Measurements from ENCODE around the gene MYOZ3.

DNA sequence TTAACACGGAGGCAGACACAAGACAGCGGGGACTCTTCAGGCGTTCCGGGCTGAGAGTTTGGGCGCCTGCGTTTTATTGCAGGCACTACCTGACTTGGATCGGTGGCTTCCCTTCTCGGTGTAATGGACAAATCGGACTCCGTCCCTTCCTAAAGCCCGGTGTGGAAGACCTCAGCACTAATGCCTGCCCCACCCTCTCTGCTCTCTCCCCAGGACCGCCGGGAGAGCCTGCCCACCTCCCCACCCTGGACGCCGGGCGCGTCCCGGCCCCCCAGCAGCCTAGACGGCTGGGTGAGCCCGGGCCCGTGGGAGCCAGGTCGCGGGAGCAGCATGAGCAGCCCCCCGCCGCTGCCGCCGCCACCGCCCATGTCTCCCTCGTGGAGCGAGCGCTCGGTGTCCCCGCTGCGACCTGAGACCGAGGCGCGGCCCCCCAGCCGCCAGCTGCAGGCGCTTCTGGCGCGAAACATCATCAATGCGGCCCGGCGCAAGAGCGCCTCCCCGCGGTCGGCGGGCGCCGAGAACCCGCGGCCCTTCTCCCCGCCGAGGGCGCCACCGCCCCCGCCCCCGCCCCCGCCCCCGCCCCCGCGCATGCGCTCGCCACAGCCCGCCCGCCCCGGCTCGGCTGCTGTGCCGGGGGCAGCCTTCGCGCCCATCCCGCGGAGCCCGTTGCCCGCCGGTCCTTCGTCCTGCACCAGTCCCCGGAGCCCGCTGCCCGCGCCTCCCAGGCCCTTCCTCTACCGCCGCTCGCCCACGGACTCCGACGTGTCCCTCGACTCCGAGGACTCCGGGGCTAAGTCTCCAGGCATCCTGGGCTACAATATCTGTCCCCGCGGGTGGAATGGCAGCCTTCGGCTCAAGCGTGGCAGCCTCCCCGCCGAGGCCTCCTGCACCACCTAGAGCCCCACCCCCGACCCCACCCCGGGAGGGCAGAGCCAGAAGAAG, 4.6 kb upstream of the MYOZ3 start:
- TF ChIP-seq EZH2 (IDR thresholded peaks at IDR 0.05; ENCODE audit: insufficient read depth, poor library complexity, severe bottlenecking): no peak
- no peak for TF ChIP-seq EZH2phosphoT487 (IDR thresholded peaks at IDR 0.05; ENCODE audit: insufficient read depth, low read depth)
